Measurements from ENCODE around the gene PTRH1. TPM values are rescaled to one million over a fixed set of nuclear protein-coding genes. Genes with fewer than 3 reads are reported as not detected.
A peak's percentile ranks its signal among the peaks of the same experiment; 100 is the strongest.

The PTRH1 gene
- total RNA-seq, 3 donors from 2014 or later: 19.0 to 26.2 (median 23.3) TPM

- intact Hi-C loops (cut with DNase I; ENCODE audit: low total_unique reads): no loop called here
- Histone ChIP-seq H3K9me3 (no peaks in the 10 kb centered on the region), H3K27me3 (no peaks in the 10 kb centered on the region), H3K36me3 (no peaks in the 10 kb centered on the region), H3K4me3 (no peak within 1 kb of the TSS), H3K27ac (no peak within 1 kb of the TSS), H3K4me1 (no peaks in the 10 kb centered on the region)
- no peak for DNase-seq (ENCODE audit: low spot score in 2 of 2)
- no peak for TF ChIP-seq POLR2AphosphoS5 (IDR thresholded peaks at IDR 0.05)
- no peak for TF ChIP-seq POLR2A (IDR thresholded peaks at IDR 0.05)
- TF ChIP-seq CTCF (IDR thresholded peaks at IDR 0.05): no peak
Observed at GRCh38 chr9:127706836-127707241, 8.6 kb downstream of the PTRH1 start, which contains the start of gene CFAP157. Gene CFAP157, plus strand, starts transcription at chr9:127706988. Its CDS starts 44 bp downstream, at chr9:127707032.

- no peaks in the 10 kb centered on the region for H3K27me3 ChIP-seq
- H3K9me3 ChIP-seq: no peaks in the 10 kb centered on the region
- intact Hi-C loops (cut with DNase I; ENCODE audit: low total_unique reads): no loop called here
- no peak overlapping the region for H3K27ac ChIP-seq
- no peaks in the 10 kb centered on the region for H3K36me3 ChIP-seq
- H3K4me3 ChIP-seq: no peak overlapping the region
- no peak for TF ChIP-seq CTCF (IDR thresholded peaks at IDR 0.05)
- TF ChIP-seq POLR2A (IDR thresholded peaks at IDR 0.05): no peak
- TF ChIP-seq POLR2AphosphoS5 (IDR thresholded peaks at IDR 0.05): no peak
- no peak for DNase-seq (ENCODE audit: low spot score in 2 of 2)
- no peaks in the 10 kb centered on the region for H3K4me1 ChIP-seq
Observed at GRCh38 chr9:127705577-127706379, 9.7 kb downstream of the PTRH1 start.

- TF ChIP-seq CTCF (IDR thresholded peaks at IDR 0.05) (no peak), POLR2A (IDR thresholded peaks at IDR 0.05) (no peak), POLR2AphosphoS5 (IDR thresholded peaks at IDR 0.05) (no peak)
- H3K27me3 ChIP-seq: no peaks in the 10 kb centered on the region
- no peaks in the 10 kb centered on the region for H3K4me1 ChIP-seq
- H3K4me3 ChIP-seq: no peak overlapping the region
- no peaks in the 10 kb centered on the region for H3K36me3 ChIP-seq
- no peak for DNase-seq (ENCODE audit: low spot score in 2 of 2)
- H3K27ac ChIP-seq: no peak overlapping the region
- intact Hi-C loops (cut with DNase I; ENCODE audit: low total_unique reads): no loop called here
- H3K9me3 ChIP-seq: no peaks in the 10 kb centered on the region
Observed at GRCh38 chr9:127703289-127703946, 12.0 kb downstream of the PTRH1 start.

GRCh38 chr9:127700594-127701255, 14.7 kb downstream of the PTRH1 start:
- Histone ChIP-seq H3K9me3 (no peaks in the 10 kb centered on the region), H3K4me1 (no peaks in the 10 kb centered on the region), H3K27me3 (no peaks in the 10 kb centered on the region), H3K36me3 (no peaks in the 10 kb centered on the region), H3K4me3 (no peak overlapping the region), H3K27ac (peak overlapping the region in 1 of 2 donors; percentile 92)
- TF ChIP-seq POLR2AphosphoS5 (IDR thresholded peaks at IDR 0.05) (no peak), POLR2A (IDR thresholded peaks at IDR 0.05) (no peak), CTCF (IDR thresholded peaks at IDR 0.05) (no peak)
- no peak for DNase-seq (ENCODE audit: low spot score in 2 of 2)
- intact Hi-C loops (cut with DNase I; ENCODE audit: low total_unique reads): no loop called here
